Measurements from ENCODE around the gene SOWAHA. TPM values are rescaled to one million over a fixed set of nuclear protein-coding genes. Genes with fewer than 3 reads are reported as not detected.

The SOWAHA gene
- total and polyA plus RNA-seq, 9 donors, result 0.05 to 2.2 (median 0.48) TPM; not detected in 1

GRCh38 chr5:132766020-132766805 is 46.9 kb upstream of the SOWAHA start:
- TF ChIP-seq POLR2A (IDR thresholded peaks at IDR 0.05), result no peak
- no peak for TF ChIP-seq EP300 (IDR thresholded peaks at IDR 0.05)
- TF ChIP-seq, protein P1, sequence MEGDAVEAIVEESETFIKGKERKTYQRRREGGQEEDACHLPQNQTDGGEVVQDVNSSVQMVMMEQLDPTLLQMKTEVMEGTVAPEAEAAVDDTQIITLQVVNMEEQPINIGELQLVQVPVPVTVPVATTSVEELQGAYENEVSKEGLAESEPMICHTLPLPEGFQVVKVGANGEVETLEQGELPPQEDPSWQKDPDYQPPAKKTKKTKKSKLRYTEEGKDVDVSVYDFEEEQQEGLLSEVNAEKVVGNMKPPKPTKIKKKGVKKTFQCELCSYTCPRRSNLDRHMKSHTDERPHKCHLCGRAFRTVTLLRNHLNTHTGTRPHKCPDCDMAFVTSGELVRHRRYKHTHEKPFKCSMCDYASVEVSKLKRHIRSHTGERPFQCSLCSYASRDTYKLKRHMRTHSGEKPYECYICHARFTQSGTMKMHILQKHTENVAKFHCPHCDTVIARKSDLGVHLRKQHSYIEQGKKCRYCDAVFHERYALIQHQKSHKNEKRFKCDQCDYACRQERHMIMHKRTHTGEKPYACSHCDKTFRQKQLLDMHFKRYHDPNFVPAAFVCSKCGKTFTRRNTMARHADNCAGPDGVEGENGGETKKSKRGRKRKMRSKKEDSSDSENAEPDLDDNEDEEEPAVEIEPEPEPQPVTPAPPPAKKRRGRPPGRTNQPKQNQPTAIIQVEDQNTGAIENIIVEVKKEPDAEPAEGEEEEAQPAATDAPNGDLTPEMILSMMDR (IDR thresholded peaks at IDR 0.05), result no peak
- H3K4me3 ChIP-seq, result no peak overlapping the region
- H3K27me3 ChIP-seq, result no peaks in the 10 kb centered on the region
- DNase-seq, result no peak
- H3K27ac ChIP-seq, result no peak overlapping the region
- WGBS, 3 donors, result 86 to 92% (median 89%) methylated on average over 14 of the region's 14 CpGs
- peaks cover 2% of the 10 kb centered on the region for H3K36me3 ChIP-seq
- no peaks in the 10 kb centered on the region for H3K9me3 ChIP-seq
- peaks cover 7% of the 10 kb centered on the region for H3K4me1 ChIP-seq (ENCODE audit: insufficient read depth)
- intact Hi-C loops (cut with DNase I), result no loop called here

DNA sequence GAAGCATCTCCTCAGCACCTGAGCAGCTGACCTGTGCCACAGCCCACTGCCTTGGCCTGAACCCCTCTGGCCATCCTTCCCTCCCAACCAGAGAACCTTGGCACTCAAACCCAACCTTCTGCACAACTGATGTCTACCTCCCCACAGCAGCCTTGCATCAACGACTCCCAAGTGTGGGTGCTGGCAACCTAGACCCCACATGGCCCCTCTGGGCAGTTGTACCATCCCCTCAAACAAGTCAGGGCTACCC is 46.4 kb upstream of the SOWAHA start:
- no peak overlapping the region for H3K27ac ChIP-seq
- 91 to 94% (median 92%) methylated on average over 1 of the region's 1 CpG for WGBS, 3 donors

GRCh38 chr5:132767150-132767549 is 46.0 kb upstream of the SOWAHA start:
- Histone ChIP-seq H3K4me1 (ENCODE audit: insufficient read depth) (peaks cover 16% of the 10 kb centered on the region), H3K27me3 (no peaks in the 10 kb centered on the region), H3K4me3 (no peak overlapping the region), H3K9me3 (no peaks in the 10 kb centered on the region), H3K27ac (no peak overlapping the region), H3K36me3 (peaks cover 2% of the 10 kb centered on the region)
- WGBS, 3 donors, result 63 to 79% (median 77%) methylated on average over 2 of the region's 2 CpGs
- TF ChIP-seq, protein P1 (IDR thresholded peaks at IDR 0.05), result no peak
- no peak for TF ChIP-seq POLR2A (IDR thresholded peaks at IDR 0.05)
- no peak for TF ChIP-seq EP300 (IDR thresholded peaks at IDR 0.05)
- intact Hi-C loops (cut with DNase I), result no loop called here
- DNase-seq, result no peak

More for the DNA sequence above, 46.4 kb upstream of the SOWAHA start:
- TF ChIP-seq EP300 (IDR thresholded peaks at IDR 0.05) (no peak), POLR2A (IDR thresholded peaks at IDR 0.05) (no peak)
- TF ChIP-seq, protein P1 (IDR thresholded peaks at IDR 0.05), result no peak
- no peaks in the 10 kb centered on the region for H3K9me3 ChIP-seq
- H3K36me3 ChIP-seq, result peaks cover 2% of the 10 kb centered on the region
- peaks cover 12% of the 10 kb centered on the region for H3K4me1 ChIP-seq (ENCODE audit: insufficient read depth)
- intact Hi-C loops (cut with DNase I), result no loop called here
- no peaks in the 10 kb centered on the region for H3K27me3 ChIP-seq
- H3K4me3 ChIP-seq, result no peak overlapping the region
- DNase-seq, result no peak

DNA sequence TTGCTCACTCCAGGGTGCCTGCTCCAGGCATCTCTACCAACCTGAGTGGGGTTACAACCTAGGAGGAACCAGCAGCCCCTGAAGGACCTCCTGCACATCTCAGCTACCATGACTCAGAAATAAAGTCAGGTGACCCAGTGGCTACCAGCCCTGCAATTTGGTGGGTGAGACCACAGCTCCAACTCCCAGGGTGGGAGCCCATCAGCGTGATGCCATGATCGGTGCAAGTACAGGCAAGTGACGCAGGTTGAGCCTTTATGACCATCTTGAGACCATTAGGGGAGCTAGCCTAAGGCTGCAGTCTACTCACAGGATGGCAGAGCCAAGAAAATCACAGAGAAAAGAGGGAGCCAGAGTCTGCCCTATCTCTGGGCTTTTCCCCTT is 44.6 kb upstream of the SOWAHA start:
- intact Hi-C loops (cut with DNase I), result no loop called here
- no peak overlapping the region for H3K27ac ChIP-seq
- 99 to 100% (median 100%) methylated on average over 3 of the region's 3 CpGs for WGBS, 3 donors
- H3K36me3 ChIP-seq, result peaks cover 2% of the 10 kb centered on the region
- H3K4me3 ChIP-seq, result no peak overlapping the region
- peaks cover 16% of the 10 kb centered on the region for H3K4me1 ChIP-seq (ENCODE audit: insufficient read depth)
- no peak for DNase-seq
- no peaks in the 10 kb centered on the region for H3K9me3 ChIP-seq
- H3K27me3 ChIP-seq, result no peaks in the 10 kb centered on the region
- TF ChIP-seq, protein P1 (IDR thresholded peaks at IDR 0.05), result no peak
- no peak for TF ChIP-seq EP300 (IDR thresholded peaks at IDR 0.05)
- no peak for TF ChIP-seq POLR2A (IDR thresholded peaks at IDR 0.05)

Measured in ovary (tissue), 9 donors.